HFFc6 (cell line): Measurements from ENCODE around the gene MOB3C. TPM values are rescaled to one million over a fixed set of nuclear protein-coding genes. Genes with fewer than 3 reads are reported as not detected.

Experiments used
- DNase-seq: peaks from one replicate; pipeline ENCODE4 v3.0.0-alpha.2; 2018
- H3K27ac Mint-ChIP-seq: 2 replicates; pipeline ENCODE4 v1.8.0; 2020; ENCODE audit warnings: mild to moderate bottlenecking, mixed read lengths
- H3K27me3 Mint-ChIP-seq: 2 replicates; pipeline ENCODE4 v1.8.0; 2021; ENCODE audit warnings: mild to moderate bottlenecking, moderate library complexity, mixed read lengths; ENCODE audit not compliant: insufficient read depth
- H3K36me3 Mint-ChIP-seq: 2 replicates; pipeline ENCODE4 v1.8.0; 2021; ENCODE audit warnings: low read depth, mixed read lengths
- H3K4me1 Mint-ChIP-seq: 2 replicates; pipeline ENCODE4 v1.8.0; 2020; ENCODE audit warnings: low read depth, mixed read lengths
- H3K4me3 Mint-ChIP-seq: 2 replicates; pipeline ENCODE4 v1.8.0; 2020; ENCODE audit warnings: mild to moderate bottlenecking, moderate library complexity, mixed read lengths
- H3K9me3 Mint-ChIP-seq: 2 replicates; pipeline ENCODE4 v1.8.0; 2020; ENCODE audit warnings: mild to moderate bottlenecking, mixed read lengths
- total RNA-seq, 6 experiments: library from RNA; stranded (reverse); fragmentation: NEBNext Ultra II Directional; extraction: Animal tissue kit (Norgen Biotek cat#: 25700); gene quantifications; 2 replicates in 1 of 6; 3 replicates in 5 of 6; pipeline ENCODE4 v1.2.3, GENCODE V29; 2021
- TF ChIP-seq, protein P1 (sequence below): fragments of 200-600 bp; sonication (generic); IDR thresholded peaks from 2 replicates; pipeline ENCODE4 v1.5.0; 2021; ENCODE audit warnings: antibody characterized with exemption, mild to moderate bottlenecking

Gene MOB3C
- total RNA-seq, 6 experiments from 2014 or later, result 6.3 to 8.5 (median 7.2) TPM

DNA sequence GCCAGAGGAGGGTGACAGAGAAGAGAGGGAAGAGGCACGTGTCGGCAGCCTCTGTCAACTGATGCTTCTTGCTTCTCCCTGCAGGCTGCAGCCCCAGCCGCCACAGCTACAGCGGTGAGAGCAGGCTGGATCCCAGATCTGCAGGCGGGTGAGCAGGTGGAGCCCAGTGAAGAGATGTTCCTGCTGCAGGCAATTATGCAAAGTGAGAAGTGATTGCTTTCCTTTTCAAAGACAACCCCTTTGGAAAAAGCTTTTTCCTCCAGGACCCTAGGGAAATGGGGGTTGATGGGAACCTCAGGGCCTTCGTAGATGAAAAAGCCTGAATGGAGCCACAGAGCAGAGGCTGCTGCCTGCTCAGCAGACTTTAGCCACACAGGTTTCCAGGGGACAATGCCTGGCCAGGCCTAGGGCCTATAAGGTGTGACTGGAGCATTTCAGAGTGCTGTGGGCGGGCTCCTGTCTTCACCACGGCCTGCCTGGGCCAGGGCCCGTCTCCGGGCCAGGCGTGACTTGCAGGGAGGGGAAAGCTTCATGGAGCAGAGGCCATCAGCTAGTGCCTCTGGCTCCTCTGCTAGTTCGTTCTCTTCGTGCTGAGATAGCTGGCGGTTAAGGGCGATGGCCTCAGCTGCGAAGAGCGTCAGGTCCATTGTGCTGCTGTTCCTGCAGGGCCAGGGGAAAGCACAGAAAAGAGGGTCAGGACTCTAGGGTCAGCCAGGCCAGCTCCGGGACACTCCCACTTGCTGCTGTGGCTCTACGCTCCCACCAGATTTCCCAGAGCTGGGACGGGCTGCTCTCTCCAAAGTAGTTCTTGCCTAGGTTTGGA lies 58.3 kb downstream of the MOB3C start:
- TF ChIP-seq, protein P1, sequence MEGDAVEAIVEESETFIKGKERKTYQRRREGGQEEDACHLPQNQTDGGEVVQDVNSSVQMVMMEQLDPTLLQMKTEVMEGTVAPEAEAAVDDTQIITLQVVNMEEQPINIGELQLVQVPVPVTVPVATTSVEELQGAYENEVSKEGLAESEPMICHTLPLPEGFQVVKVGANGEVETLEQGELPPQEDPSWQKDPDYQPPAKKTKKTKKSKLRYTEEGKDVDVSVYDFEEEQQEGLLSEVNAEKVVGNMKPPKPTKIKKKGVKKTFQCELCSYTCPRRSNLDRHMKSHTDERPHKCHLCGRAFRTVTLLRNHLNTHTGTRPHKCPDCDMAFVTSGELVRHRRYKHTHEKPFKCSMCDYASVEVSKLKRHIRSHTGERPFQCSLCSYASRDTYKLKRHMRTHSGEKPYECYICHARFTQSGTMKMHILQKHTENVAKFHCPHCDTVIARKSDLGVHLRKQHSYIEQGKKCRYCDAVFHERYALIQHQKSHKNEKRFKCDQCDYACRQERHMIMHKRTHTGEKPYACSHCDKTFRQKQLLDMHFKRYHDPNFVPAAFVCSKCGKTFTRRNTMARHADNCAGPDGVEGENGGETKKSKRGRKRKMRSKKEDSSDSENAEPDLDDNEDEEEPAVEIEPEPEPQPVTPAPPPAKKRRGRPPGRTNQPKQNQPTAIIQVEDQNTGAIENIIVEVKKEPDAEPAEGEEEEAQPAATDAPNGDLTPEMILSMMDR, result no peak
- no peak for DNase-seq
- Mint-ChIP-seq H3K27me3 (peaks cover 5% of the 10 kb centered on the region; the same call in 1 of the 2 replicates), H3K27ac (no peak overlapping the region), H3K9me3 (no peaks in the 10 kb centered on the region), H3K4me3 (no peak overlapping the region), H3K36me3 (peaks cover 6% of the 10 kb centered on the region), H3K4me1 (no peaks in the 10 kb centered on the region)

Other genes with a start within 250 kb of the MOB3C start
- under 1 TPM; 0.17 to 0.75 (median 0.21) TPM for gene FAAH, start 222.5 kb downstream of the MOB3C start, total RNA-seq
- not detected for gene DMBX1, start 127.0 kb downstream of the MOB3C start, total RNA-seq
- not detected for gene KNCN, start 65.2 kb downstream of the MOB3C start, total RNA-seq
- 10 to 100 TPM; 18.0 to 24.3 (median 22.3) TPM for gene MKNK1, start 12.5 kb downstream of the MOB3C start, total RNA-seq
- gene ATPAF1, start 51.6 kb upstream of the MOB3C start, total RNA-seq, result 10 to 100 TPM; 32.7 to 42.9 (median 41.5) TPM
- under 1 TPM in 1 of 6 experiments, not detected in 5; 0.24 TPM for gene TEX38, start 55.0 kb upstream of the MOB3C start, total RNA-seq
- 10 to 100 TPM; 60.6 to 69.7 (median 66.4) TPM for gene EFCAB14, start 102.3 kb upstream of the MOB3C start, total RNA-seq
- gene CYP4B1, start 182.2 kb upstream of the MOB3C start, total RNA-seq, result not detected